GM19023 (cell line): ENCODE results near the gene WDR53.
"Not testable (repeated sequence)": the region's sequence is repeated elsewhere in the genome, so short reads cannot be mapped to it uniquely, and the experiment has no call there.

ENCODE experiments used
- ATAC-seq: cut with Tn5 transposase; IDR thresholded peaks from one replicate; pipeline ENCODE4 v1.9.1; 2021; ENCODE audit warnings: mild to moderate bottlenecking, moderate library complexity; ENCODE audit not compliant: unreplicated experiment

Gene WDR53

DNA sequence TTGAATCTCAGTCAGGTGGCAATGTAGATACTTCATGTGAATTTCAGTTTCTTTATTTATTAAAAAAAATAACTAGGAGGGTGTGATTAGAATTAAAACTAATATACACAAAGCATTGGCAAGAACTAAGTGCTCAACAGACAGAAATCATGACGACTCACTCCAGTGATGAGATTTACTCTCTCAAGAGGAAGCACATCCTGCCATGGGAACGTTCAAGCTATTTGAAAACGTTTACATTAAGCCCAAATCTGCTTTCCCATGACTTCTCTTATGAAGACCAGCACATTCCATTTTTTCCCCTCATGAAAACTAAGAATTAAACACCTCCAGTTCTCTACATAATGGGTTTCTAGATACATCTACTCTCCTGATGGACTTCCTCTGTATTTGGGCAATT lies 8.5 kb downstream of the WDR53 start:
- no peak for ATAC-seq

DNA sequence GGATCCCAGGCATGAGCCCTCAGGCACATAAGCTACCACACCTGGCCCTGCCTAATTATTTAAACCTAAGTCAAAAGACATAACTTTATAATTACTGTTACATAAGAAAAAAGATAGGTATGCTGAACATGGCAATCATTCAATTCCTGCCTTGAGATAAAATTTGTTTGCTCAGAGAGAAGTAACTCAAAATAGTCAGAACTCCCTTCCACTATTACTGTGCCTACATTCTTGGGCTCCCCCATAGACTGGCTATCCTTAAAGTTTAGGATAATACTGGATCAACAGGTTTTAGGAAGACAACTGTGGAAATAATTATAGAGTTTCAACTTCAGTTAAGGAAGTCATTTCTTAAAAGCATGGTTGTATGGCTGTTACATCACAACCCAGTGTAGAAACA lies 9.9 kb downstream of the WDR53 start:
- no peak for ATAC-seq

DNA sequence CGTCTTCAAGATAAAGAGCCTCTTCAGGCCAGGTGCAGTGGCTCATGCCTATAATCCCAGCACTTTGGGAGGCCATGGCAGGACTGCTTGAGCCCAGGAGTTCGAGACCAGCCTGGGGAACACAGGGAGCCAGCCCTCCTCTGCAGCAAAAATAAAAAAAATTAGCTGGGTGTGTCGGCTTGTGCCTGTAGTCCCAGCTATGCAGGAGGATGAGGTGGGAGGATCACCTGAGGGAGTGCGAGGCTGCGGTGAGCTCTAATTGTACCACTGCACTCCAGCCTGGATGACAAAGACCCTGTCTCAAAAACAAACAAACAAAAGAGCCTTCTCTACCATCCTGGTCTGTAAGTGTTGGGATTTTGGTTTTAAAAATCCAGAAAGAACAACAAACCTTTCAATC lies 11.1 kb downstream of the WDR53 start:
- ATAC-seq: no peak

GRCh38 chr3:196555295-196555694 lies 13.1 kb downstream of the WDR53 start:
- no peak for ATAC-seq

DNA sequence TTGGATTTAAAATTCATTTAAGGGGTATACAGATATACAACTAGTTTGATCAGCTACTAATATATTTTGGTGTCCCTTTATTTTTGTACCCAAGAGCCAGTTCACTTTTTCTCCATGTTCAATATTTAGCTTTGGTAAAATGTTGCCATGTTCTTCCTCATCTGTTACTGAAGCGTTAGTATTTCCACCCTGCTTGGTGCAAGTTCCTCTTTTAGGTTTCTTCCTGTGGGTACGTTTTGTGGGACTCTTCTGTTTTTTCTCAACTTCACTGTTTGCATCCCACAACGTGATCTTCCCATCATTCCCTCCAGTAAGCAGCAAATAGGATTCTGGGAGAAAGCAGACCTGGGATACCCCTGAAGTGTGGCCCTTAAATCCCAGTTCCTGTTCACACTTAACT lies 14.1 kb downstream of the WDR53 start:
- ATAC-seq: no peak

- ATAC-seq: no peak
These were observed 14.8 kb downstream of the WDR53 start for GRCh38 chr3:196553551-196553950.

GRCh38 chr3:196552253-196552652 lies 16.1 kb downstream of the WDR53 start:
- no peak for ATAC-seq

DNA sequence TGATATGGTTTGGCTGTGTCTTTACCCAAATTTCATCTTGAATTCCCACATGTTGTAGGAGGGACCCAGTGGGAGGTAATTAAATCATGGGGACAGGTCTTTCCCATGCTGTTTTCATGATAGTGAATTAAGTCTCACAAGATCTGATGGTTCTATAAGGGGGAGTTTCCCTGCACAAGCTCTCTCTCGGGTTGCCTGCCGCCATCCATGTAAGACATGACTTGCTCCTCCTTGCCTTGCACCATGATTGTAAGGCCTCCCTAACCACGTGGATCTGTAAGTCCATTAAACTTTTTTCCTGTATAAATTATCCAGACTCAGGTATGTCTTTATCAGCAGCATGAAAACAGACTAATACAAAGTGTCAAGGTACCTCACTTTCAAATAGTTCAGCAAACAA lies 18.2 kb downstream of the WDR53 start:
- not testable (repeated sequence) for ATAC-seq

DNA sequence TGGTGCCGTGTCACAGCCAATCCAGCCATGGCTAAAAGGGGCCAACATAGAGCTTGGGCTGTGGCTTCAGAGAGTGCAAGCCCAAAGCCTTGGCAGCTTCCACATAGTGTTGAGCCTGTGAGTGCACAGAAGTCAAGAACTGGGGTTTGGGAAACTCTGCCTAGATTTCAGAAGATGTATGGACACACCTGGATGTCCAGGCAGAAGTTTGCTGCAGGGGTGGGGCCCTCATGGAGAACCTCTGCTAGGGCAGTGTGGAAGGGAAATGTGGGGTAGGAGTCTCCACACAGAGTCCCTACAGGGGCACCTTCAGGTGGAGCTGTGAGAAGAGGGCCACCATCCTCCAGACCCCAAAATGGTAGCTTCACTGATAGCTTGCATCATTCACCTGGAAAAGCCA lies 19.0 kb downstream of the WDR53 start:
- ATAC-seq: not testable (repeated sequence)

DNA sequence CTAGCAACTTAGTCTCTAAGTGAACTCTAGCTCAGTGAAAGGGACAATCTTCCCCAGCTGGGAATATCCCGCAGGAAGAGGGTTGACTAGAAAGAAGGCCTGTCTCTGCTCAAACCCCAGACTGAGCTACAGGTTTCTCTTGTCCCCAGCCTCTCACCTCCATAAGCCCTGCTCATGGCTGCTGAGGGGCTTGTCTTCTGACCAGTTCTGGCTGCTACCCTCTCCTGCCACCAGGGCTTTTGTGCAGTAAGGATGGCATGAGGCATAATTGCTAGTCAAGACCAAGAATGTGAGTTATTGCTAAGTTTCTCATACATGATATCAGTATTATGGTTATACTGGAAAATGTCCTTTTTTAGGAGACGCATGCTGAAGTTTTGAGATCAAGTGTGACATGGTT lies 21.3 kb downstream of the WDR53 start:
- no peak for ATAC-seq

- ATAC-seq: no peak
These were observed 21.8 kb downstream of the WDR53 start for GRCh38 chr3:196546537-196546936.

DNA sequence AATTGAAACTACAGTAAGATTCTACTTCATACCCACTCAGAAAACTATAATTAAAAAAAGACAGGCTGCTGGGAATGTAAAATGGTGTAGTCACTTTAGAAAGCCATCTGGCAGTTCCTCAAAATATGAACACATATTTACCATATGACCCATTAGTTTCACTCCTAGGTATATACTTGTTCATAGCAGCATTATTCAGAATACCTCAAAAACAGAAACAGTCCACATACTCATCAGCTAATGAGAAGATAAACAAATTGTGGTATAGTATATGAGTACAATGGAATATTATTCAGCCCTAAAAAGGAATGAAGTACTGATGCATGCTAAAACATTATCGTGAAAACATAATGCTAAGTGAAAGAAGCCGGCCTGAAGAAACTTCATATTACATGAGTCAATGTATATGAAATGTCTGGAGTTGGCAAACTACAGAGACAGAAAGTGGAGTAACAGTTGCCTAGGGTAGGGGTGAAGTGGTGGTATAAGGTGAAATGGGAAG lies 23.8 kb downstream of the WDR53 start:
- ATAC-seq: no peak

GRCh38 chr3:196541684-196542445 lies 26.5 kb downstream of the WDR53 start:
- no peak for ATAC-seq

- no peak for ATAC-seq
These were observed 30.9 kb downstream of the WDR53 start for GRCh38 chr3:196537319-196537984.

DNA sequence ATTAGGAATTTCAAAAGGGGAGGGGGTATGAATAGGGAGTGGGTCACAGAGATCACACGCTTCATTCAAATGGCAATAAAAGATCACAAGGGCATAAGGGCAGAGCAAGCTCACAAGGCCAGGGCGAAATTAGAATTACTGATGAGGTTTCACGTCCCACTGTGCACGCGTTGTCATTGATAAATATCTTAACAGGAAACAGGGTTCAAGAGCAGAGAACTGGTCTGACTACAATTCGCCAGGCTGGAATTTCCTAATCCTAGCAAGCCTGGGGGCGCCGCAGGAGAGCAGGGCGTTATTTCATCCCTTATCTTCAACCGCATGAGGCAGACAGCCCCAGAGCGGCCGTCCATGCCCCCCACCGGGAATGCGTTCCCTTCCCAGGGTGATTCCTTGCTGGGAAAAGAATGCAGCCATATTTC lies 35.1 kb downstream of the WDR53 start:
- ATAC-seq: no peak

DNA sequence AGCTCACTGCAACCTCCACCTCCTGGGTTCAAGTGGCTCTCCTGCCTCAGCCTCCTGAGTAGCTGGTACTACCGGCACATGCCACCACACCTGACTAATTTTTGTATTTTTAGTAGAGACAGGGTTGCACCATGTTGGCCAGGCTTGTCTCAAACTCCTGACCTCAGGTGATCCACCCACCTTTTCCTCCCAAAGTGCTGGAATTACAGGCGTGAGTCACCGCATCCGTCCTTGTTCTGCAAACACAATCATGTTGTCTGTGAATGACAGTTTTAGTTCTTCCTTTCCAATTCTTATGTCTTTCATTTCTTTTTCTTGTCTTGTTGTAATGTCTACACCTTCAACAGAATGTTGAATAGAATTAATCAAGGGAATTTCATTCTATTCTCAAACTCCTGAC lies 36.9 kb downstream of the WDR53 start:
- no peak for ATAC-seq

DNA sequence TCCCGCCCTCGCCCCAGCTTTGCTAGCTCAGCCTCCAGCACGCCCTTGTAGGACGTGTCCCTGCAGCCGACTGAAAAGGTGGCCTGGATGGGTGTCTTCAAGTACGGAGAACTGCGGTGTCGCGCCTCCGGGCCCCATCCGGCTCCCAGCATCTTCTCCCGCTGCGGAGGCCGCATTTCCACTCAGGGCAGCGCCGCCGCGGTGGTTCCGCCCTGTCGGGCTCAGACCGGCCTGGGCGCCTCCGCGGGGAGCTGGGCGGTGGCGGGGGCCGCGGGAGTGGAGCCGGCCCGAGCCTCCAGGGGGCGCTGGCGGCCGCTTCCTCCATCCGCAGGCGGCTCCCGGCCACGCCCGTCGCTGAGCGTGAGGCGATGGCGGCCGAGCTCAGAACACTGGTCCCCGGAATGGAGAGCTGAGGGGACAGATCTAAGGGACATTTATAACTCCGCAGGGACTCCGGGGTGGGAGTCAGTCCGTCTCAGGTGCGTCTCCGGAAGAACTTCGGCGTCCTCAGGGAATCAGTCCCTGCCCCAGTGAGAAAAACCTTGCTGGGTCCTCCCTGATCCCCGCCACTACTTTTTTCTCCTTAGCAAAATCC lies 39.6 kb downstream of the WDR53 start:
- ATAC-seq: peak; percentile 64

DNA sequence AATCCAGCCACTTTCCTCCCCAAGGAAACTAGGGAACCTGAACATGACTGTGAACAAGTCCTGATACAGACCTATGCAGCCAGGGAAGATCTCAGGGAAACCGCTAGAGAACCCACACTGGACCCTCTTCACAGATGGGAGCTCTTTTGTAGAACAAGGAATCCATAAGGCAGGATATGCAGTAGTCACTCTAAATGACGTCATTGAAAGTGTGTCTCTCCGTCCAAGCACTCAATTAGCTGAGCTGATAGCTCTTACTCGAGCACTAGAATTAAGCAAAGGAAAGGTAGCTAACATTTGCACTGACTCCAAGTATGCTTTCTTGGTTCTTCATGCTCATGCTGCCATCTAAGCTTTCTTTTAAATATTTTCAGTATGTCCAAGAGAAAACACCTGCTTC lies 43.2 kb downstream of the WDR53 start:
- ATAC-seq: no peak

GRCh38 chr3:196524527-196524926 lies 43.8 kb downstream of the WDR53 start:
- ATAC-seq: no peak

DNA sequence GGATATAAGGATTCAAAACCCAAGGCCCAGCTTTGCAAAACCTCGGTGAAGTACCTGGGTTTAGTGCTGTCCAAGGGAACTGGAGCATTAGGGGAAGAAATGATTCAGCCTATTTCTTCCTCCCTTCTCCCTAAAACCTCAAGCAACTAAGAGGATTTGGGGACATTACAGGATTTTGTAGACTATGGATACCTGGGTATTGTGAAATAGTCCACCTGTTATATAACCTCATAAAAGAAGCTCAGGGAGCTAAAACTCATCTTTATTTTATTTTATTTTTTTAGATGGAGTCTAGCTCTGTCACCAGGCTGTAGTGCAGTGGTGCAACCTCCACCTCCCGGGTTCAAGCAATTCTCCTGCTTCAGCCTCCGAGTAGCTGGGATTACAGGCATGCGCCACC lies 44.5 kb downstream of the WDR53 start:
- no peak for ATAC-seq

DNA sequence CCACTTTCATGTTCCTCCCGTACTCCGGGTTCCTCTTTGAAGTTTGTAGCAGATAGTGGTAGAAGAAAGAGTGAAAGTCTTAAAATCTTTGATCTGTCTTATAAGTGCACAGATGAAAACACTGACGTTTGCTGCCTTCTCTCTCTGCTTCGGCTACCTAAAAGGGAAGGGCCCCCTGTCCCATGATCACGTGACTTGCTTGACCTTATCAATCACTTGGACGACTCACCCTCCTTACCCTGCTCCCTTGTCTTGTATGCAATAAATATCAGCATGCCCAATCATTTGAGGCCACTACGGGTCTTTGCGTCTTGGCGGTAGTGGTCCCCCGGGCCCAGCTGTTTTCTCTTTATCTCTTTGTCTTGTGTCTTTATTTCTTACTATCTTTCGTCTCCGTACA lies 47.1 kb downstream of the WDR53 start:
- ATAC-seq: not testable (repeated sequence)

DNA sequence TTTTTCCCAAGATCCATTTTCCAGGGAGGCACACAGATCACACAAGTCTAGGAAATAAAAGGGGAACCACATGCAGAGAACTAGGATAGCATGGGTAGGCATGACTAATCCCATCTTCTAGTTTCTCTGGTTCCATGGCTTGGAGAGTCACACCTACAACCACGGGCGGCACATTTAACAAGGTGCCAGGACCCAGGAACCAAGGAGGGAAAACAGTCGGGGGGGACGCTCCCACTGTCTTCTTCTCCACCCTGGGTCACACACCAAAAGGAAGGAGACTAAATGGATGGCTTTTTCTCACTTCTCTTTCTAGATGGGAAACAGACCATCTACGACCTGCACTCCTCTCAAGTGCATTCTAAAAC lies 48.7 kb downstream of the WDR53 start:
- ATAC-seq: no peak
